Epithelial cell of esophagus (primary cell): Measurements from ENCODE around the gene AP3S1.
"Not testable (repeated sequence)": the region's sequence is repeated elsewhere in the genome, so short reads cannot be mapped to it uniquely, and the experiment has no call there.

Experiments
- DNase-seq: peaks from one replicate; pipeline ENCODE4 v3.0.0; 2010; ENCODE audit warnings: low read depth
- H3K4me3 ChIP-seq: 2 replicates; pipeline ENCODE4 v1.5.1; 2011; ENCODE audit warnings: mild to moderate bottlenecking, low read length, control low read depth
- CTCF ChIP-seq: IDR thresholded peaks from 2 replicates; pipeline ENCODE4 v1.5.1; 2011; ENCODE audit warnings: low read depth, mild to moderate bottlenecking, low read length, control low read depth, inconsistent platforms; ENCODE audit not compliant: insufficient read depth; ENCODE audit errors: missing control alignments

AP3S1 gene

DNA sequence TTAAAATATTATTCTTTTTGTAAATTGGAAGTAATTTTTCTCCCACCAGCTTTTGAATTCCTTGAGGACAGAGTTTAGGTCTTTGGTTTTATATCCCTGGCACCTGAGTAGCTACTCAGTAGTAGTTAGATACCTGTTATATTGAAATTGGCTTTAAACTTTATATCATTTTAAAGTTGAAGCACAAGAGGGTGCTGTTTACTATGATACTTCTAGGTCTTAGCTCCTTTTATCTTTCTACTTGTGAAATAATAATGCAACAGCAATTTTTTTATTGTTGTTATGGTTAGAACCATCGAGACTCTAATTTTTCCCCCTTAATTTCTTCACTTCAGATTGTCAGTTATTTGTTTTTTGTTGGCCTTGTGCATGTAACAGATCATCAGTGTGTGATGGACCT is 46.3 kb downstream of the AP3S1 start:
- TF ChIP-seq CTCF, result no peak

GRCh38 chr5:115892021-115892420 is 50.3 kb downstream of the AP3S1 start:
- no peak for TF ChIP-seq CTCF
- H3K4me3 ChIP-seq, result no peak overlapping the region

More for the DNA sequence above, 46.3 kb downstream of the AP3S1 start:
- DNase-seq, result peak; percentile 7
- H3K4me3 ChIP-seq, result no peak overlapping the region

GRCh38 chr5:115894342-115894741 is 52.6 kb downstream of the AP3S1 start:
- DNase-seq, result no peak
- H3K4me3 ChIP-seq, result no peak overlapping the region
- TF ChIP-seq CTCF, result no peak

More at GRCh38 chr5:115892021-115892420, 50.3 kb downstream of the AP3S1 start:
- DNase-seq, result no peak

GRCh38 chr5:115895821-115896220 is 54.1 kb downstream of the AP3S1 start:
- no peak for TF ChIP-seq CTCF
- DNase-seq, result no peak
- no peak overlapping the region for H3K4me3 ChIP-seq

GRCh38 chr5:115898656-115899055 is 56.9 kb downstream of the AP3S1 start:
- TF ChIP-seq CTCF, result no peak
- no peak overlapping the region for H3K4me3 ChIP-seq
- DNase-seq, result no peak

GRCh38 chr5:115907177-115907576 is 65.4 kb downstream of the AP3S1 start:
- no peak for TF ChIP-seq CTCF
- DNase-seq, result no peak

GRCh38 chr5:115913623-115914400 is 72.1 kb downstream of the AP3S1 start:
- not testable (repeated sequence) for DNase-seq, H3K4me3 ChIP-seq

More at GRCh38 chr5:115907177-115907576, 65.4 kb downstream of the AP3S1 start:
- H3K4me3 ChIP-seq, result no peak overlapping the region
